ENCODE measurements around the gene KIN.

- TF ChIP-seq CTCF (IDR thresholded peaks at IDR 0.05) (no peak), POLR2A (IDR thresholded peaks at IDR 0.05) (no peak)
These were observed 77.3 kb downstream of the KIN start for GRCh38 chr10:7710446-7710845.

Measured in testis (tissue), 2 donors.